HG03439 (cell line): Measurements from ENCODE around the gene B3GLCT.

Source experiments
- ATAC-seq: cut with Tn5 transposase; IDR thresholded peaks from one replicate; pipeline ENCODE4 v1.9.1; 2021; ENCODE audit warnings: mild to moderate bottlenecking, moderate library complexity; ENCODE audit not compliant: unreplicated experiment

Gene B3GLCT

DNA sequence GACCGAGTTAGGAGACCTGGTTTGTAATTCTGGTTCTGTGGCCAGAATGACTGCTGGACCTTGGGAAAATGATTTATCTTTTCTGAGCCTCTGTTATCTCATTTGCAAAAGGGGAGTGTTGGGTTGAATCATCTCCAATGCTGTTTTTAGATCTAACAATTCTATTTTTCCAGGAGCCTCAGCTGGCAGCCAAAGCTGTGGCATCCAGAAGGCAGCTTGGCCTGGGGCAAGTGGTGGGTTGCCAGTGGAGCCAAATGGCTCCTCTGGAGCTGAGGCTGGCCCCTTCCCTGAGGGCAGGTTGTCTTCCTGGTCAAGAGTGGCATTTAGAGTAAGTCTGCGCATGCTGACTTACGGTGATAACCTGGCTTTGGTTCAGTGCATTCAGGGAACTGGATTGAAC lies 21.3 kb downstream of the B3GLCT start:
- ATAC-seq = no peak

DNA sequence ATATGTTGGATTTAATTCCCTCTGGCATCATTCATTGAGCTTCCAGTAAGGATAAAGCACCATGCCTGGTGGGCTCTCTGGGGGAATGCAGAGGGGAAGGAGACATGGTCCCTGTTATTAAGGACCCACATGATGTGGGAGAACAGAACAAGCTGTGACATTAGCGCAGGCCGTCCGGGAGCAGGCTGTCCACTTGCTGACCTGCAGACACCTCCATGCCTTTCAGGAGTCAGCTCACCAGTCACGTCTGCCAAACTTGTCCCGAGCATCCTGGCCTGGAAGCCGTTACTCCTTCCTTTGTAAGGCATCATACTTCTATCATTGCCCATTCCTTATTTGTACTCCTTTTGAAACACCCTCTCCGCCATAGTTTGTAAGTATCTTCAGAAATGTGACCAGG lies 23.4 kb downstream of the B3GLCT start:
- ATAC-seq = no peak

DNA sequence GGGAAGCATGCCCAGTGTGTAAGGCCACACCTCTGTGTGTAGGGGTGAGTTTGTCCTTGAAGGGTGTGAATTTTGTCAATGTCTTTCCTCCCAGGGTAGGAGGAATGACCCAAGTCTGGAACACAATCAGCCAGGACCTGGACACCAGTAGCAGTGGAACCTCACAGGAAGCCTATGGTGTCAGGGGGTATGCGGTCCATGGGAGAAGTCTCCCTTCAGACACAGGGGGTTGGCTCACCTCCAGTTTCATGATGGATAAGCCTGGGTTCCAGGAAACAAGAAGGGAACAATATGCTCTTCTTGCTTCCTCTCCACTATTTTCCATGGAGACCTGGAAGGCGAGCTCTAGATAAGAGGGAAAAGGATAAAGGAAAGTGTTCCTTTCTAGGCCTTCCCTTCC lies 23.9 kb downstream of the B3GLCT start:
- ATAC-seq = no peak

DNA sequence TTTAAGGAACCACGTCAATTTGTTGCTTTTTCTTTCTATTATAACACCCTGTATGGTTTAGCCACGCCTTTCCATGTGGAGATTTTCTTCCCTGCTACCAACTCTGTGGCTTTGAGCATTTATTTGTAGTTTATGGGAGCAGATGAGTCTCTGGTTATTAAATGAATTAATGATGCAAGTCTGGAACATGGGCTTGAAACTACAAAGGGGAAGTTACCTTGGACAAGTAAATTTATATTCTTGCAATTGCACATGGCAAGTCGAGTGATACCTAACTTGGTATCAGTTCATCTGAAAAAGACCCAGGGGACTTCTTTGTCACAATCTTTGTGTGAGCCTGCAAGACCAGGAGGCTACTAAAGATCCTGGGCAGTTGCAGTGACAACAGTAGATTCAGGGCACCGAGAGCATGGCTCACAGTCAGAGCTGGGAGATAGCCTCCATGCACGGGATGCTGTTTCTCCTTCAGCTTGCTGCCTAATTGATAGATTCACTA lies 24.4 kb downstream of the B3GLCT start:
- ATAC-seq = no peak

DNA sequence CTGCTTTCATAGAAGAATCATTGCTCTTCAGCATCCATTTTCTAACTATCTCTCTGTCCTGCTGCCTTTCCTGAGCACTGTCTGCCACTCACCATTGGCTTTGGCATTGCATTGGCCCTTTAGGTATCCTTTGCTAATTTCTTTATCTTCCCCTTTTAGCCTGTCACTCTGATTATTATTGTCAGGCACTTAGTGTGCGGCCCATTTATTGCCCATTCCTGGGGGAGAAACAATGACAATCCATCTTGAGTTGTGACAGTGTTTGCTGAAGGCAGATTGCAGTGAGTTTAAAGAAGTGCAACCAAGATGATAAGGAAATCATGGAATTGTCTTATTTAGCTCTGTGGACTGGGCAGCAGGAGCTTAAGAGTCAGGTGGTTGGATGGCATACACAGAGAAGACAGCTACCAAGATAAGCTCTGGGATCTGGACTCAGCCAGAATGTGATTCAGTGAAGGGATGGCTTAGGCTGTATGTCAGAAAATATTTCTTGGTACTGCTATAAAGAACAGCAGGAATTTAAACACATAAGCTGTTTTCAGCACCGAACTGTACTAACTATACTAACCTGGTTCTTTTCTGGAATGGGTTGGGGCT lies 25.3 kb downstream of the B3GLCT start:
- no peak for ATAC-seq

DNA sequence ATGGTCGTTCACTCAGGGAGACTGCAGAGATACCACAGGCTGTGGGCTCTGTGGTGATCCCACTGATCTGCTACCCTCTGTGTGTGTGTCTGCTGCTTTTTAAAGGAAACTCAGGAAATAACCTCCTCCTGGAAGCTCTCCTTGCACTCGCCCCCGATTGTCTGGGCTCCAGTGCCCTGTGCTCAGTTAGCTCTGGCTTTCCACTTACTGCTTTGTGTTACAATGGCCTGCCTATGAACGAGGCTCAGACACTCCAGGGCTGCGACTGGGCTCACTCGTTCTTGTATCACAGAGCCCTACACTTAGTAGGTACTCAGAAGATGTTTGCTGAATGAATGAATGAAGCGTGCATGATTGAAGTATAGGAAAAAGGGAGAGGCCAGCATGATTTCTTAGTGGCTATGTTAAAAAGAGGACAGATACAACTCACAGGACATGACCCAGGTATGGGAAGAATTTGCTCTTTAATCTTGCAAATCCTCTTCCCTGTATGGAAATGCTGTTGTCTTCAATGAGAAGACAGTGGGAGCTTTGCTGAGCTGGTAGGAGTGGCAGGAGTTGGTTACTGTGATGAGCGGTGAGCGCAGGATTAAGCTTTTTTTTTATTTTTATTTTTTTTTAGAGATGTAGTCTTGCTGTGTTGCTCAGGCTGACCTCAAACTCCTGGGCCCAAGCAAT lies 26.4 kb downstream of the B3GLCT start:
- ATAC-seq = no peak

DNA sequence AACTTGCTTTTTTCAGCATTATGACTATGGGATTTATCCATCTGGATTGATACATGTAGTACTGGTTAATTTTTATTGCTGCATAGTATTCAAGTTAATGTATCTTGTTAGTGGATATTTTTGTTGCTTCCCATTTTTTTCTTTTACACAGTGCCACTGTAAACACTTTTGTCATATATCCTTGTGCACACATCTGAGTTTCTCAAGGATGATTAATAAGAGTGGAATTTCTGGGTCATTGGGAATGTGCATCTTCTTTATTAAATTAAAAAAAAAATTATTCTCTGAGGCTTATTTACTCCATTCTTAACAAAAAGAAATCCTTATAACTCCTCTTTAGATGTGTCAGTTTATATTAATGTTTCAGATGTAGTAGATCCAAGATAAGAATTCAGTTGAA lies 27.3 kb downstream of the B3GLCT start:
- no peak for ATAC-seq

DNA sequence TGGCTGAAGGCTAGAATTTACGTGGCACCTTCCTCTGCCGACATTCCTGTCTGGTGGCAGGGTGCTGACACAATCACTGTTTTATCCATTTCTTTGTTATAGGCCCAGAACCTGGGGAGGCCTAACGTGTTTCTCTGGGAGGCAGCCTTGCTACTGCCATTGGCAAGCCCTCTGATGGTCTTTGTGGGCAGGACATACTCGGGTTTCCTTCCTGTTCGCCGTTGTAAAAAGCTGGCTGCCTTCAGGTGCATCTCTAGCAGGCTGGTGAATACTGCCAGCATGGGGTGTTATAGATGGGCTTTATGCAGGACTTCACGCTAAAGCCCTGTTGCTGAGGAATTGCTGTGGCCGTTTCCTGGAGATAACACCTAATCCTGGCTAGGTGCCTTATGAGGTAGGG lies 28.1 kb downstream of the B3GLCT start:
- ATAC-seq = no peak

DNA sequence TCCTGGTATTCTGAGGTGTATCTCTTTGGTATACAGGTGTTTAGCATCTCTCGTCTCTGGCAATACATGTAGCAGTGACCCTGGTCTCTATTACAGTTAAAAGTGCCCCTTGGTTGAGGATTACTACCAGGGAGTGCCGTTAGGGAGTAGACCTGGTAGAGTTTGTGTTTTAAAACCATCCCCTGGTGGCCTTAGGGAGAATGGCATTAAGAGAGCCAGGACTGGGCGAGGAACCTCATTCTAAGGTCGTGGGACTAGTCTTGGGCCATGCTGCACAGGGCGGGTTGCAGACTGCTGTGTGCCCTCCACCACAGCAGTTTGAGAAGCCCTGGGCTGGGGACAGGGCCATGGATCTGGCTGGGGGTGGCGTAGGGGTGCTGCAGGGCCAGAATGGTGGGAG lies 35.0 kb downstream of the B3GLCT start:
- no peak for ATAC-seq

DNA sequence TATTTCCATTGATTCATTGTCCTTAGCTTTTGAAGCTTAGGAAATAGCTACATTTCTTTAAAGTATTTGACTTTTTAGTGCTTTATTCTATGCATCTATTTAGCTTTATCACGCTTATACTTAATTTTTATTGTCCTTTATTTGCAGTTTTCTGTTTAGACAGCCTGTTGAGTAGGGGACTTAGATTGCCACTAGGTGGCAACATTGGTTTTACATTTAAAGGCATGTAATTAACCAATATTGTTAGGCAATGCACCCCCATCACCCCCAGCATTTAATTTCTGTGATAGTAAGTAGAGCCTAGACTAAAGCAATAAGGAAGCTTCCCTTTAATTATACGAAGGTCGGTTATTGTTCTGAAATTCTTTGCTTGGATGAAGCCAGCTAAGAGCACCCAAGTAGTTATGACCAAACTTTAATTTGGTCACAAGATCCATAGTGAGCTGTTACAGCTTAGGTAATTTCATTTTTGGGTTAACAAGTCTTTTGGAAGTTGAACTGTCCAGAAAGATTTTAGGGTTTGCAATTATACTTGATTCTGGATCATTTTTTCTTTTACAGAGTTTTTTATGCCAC lies 36.5 kb downstream of the B3GLCT start:
- ATAC-seq = no peak

DNA sequence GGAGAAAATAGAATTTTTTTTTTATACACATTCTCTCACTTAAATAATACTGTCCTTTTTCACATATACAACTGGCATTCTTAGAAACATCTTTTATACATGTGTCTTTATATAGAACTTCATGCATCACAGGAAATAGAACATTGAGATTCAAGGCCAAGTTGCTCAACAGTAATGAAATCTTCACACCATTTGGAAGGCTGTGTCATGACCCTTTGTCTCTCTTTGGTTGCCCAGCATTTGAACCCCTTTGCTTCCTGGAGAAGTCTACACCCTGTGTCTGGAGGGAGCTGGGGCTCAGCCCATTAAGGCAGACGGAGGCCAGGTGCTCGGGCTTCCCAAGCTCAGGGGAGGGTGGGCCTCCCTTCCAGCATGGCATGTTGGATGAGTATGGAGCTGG lies 41.1 kb downstream of the B3GLCT start:
- no peak for ATAC-seq

DNA sequence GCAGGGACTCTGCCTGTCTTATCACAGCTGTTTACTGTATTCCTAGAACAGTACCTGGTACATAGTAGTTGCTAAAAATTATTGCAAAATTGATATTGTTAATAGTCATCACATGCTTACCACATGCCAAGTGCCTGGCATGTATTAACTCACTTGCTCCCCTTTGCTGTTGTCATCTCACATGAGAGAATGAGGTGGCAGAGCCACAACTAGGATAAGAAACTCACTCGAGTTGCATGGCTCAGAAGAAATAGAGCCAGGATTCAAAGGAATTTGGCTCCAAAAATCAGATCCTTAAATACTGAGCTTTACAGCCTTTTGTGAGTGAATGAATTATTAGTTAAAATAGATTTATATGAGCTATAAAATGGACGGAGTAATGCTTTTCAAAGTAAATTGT lies 42.6 kb downstream of the B3GLCT start:
- ATAC-seq = no peak

DNA sequence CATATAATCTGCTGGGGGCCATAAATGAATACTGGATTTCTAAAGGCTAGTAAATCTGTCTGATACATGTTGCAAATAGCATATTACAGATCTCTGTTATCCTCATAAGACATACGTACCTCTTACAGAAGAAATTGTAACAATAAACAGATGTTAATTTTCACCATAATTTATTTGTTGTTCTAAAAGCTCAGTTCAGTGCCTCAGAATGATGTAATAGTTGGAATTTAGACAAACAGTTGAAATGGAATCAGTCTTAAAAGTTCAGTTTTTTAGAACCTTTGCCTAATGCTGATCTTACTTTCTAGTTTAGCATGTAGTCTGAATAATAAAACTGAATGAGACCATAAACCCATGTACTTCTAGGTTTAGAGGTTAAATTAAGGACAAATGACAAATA lies 43.1 kb downstream of the B3GLCT start:
- no peak for ATAC-seq

DNA sequence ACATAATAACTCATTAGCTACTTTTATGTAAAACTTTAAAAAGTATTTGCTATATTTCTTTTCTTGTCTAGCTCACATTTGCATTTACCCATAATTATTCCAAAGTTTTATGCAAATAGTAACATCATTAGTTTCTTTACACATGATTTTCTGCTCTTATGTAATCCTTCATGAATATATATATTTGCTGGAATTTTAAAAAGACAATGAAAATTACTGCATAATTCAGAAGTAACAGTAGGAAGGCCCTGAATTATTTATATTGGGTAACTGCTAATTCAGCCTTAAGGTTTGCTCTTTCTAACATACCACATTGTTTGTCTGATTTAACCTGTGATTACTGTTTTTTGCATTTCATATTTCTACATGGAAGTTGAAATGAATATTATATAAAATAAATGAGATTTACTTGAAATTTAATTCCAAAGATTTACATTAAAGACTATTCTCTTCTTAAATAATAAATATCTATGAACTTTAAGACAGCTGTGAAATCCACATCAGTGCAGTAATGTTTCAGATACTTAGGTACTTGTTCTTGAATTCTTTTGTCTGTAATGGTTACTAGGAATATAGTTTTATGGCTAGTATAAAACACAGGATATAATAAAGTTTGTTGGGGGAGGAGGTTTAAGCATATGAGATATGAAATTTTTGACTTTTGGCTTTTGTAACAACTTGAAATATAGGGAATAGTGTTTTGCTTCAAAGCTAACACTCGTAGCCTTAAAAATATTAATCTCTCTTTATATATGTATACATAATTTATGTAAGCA lies 46.0 kb downstream of the B3GLCT start:
- ATAC-seq = no peak

DNA sequence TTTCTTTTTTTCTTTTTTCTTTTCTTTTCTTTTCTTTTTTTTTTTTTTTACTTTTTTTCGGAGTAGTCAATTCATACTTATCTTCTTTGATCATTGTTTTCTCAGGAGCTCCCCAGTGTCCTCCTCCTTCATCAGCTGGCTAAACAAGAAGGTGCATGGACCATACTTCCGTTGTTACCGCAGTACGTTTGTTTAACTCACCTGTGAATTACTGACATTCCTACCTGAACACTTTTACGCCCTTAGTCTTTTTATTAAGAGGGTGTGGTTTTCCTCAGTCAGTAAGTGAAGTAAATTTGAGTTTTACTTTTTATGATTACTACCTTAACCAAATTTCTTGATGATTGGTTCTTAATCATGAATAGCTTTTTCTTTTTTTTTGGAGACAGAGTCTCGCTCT lies 47.1 kb downstream of the B3GLCT start:
- ATAC-seq = no peak

DNA sequence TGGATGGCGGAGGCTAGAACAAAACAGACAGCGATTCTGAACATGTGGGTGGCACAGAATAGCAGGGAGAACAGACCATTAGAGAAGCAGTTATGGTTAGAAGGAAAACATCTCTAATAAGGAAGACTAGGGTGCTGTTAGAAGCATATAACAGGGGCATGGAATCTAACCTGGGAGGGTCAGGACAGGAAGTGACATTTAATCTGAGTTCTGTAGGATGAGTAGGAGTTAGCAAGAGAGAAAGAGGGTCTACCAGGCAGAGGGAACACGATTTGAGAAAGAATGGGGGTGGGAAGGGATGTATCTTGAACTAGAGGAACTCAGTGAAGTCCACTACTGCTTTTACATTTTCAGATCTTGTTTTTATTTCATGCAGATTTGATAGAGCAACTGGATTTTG lies 48.6 kb downstream of the B3GLCT start:
- ATAC-seq = no peak

DNA sequence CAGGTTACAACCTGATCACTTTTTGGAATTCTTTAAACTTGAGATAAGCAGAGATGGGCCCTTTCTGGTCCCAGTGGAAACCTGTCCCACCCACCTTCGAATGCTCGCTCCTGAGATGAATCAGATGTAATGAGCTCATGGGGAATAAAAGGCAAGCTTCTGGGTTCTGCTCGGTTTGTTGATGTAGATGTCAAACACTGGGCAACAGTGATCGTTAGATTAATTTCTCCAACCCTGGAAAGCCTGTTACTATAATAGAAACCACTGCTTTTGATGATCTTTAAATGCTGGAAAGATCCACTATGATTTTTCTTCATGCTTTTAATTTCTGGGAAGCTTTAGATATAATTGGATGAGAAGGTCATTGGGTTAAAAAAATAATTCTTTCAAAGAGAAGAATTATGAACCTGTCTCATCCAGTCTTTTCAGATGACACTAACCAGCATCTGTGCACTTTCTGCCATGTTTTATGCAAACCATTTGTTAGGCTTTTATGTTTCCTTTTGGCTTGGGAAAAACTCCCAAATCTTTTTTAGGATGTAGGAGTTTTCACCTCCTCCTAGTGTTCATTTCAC lies 49.3 kb downstream of the B3GLCT start:
- ATAC-seq = no peak

DNA sequence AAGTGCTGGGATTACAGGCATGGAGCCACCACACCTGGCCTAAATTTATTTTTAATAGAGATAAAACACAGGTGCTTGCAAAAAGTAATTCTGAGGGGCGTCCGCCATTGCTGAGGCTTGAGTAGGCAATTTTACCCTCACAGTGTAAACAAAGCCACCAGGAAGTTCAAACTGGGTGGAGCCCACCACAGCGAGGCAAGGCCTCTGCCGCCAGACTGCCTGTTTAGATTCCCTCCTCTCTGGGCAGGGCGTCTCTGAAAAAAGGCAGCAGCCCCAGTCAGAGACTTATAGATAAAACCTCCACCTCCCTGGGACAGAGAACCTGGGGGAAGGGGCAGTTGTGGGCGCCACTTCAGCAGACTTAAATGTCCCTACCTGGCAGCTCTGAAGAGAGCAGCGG lies 50.7 kb downstream of the B3GLCT start:
- no peak for ATAC-seq

DNA sequence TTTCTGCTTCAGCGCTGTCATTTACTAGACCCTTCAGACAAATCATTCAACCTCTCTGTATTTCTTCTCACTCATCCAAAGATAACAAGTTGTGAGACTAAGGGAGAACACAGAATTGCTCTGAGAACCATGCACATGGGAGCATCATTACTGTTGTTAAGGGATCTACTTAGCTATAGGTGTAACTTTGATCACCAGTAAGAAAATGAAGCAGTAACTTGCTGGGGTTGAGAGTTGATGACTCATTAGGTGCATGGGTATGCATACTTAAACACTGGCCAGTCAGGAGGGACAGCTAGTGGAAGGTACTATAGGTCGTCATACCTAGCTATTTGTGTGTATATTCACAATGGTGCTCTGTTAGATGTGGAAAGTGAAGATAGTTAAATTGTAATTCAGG lies 61.5 kb downstream of the B3GLCT start:
- no peak for ATAC-seq

DNA sequence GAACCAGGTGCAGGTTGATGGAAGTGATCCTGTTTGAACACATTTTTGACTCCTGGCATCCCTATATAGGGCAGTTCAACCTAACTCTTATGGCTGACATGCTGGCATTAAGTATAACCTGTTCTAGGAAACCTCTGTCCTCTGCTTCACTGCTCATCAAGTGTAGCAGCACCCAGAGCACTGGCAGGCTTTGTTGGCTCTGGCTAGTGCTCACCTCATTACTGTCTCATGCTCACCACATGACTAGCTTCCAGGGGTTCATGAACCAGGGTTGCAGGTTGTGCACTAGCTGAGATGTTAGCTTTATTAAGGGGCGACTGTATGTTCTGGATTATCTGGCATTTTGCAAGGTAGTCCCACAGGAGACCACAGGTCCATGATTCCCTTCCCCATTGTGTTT lies 63.6 kb downstream of the B3GLCT start:
- ATAC-seq = no peak

DNA sequence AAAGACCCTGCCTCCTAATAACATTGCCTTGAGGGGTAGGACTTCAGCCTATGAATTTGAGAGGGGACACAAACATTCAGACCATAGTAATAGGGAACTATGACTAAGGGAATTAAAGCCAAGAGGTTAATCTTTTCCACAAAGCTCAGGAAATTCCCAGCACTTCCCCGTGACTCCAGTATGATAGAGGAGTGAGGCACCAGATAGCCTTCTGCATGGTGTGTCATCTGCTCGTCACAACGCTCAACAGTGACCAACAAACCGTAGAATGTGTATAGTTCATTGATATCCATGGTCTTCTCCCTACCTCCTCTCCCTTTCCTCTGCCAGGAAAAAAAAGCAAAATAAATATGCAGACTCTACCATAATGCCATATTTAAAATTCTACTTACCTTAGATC lies 64.4 kb downstream of the B3GLCT start:
- ATAC-seq = no peak
